HEK293 (cell line): ENCODE measurements around the gene DCUN1D3.

ENCODE experiments used
- ZBTB1 ChIP-seq: fragments of 450-650 bp; formaldehyde crosslinking; IDR thresholded peaks from 2 replicates; pipeline ENCODE4 v1.5.1; 2016; ENCODE audit warnings: missing biosample characterization, missing genetic modification characterization
- ZNF274 ChIP-seq, 2 experiments: fragments of 200-500 bp in 1 of 2; fragments of 450-650 bp in 1 of 2; sonication (Bioruptor generic) in 1 of 2; formaldehyde crosslinking in 1 of 2; IDR thresholded peaks; 2 replicates each; pipeline versions ENCODE4 v1.5.1 to v1.6.1; 2014 to 2016; ENCODE audit warnings: borderline replicate concordance in 1 of 2, inconsistent platforms in 1 of 2, low read length in 1 of 2, missing biosample characterization in 1 of 2, missing genetic modification characterization in 1 of 2
- ZNF335 ChIP-seq: fragments of 450-650 bp; formaldehyde crosslinking; conservative IDR thresholded peaks from 2 replicates; pipeline ENCODE4 v1.5.1; 2016; ENCODE audit warnings: missing biosample characterization, missing genetic modification characterization
- ZNF510 ChIP-seq: fragments of 450-650 bp; formaldehyde crosslinking; IDR thresholded peaks from 2 replicates; pipeline ENCODE4 v1.5.1; 2018; ENCODE audit warnings: mild to moderate bottlenecking, missing genetic modification characterization, missing biosample characterization; ENCODE audit not compliant: insufficient replicate concordance
- ZNF707 ChIP-seq: fragments of 450-650 bp; formaldehyde crosslinking; IDR thresholded peaks from 2 replicates; pipeline ENCODE4 v1.5.1; 2016; ENCODE audit warnings: missing biosample characterization, missing genetic modification characterization
- ZNF747 ChIP-seq: fragments of 450-650 bp; formaldehyde crosslinking; IDR thresholded peaks from 2 replicates; pipeline ENCODE4 v1.5.1; 2016; ENCODE audit warnings: missing biosample characterization, missing genetic modification characterization
- ZNF785 ChIP-seq: fragments of 450-650 bp; formaldehyde crosslinking; IDR thresholded peaks from 2 replicates; pipeline ENCODE4 v1.5.1; 2016; ENCODE audit warnings: missing biosample characterization, missing genetic modification characterization
- ZNF792 ChIP-seq: fragments of 450-650 bp; formaldehyde crosslinking; IDR thresholded peaks from 2 replicates; pipeline ENCODE4 v1.5.1; 2016; ENCODE audit warnings: missing biosample characterization, missing genetic modification characterization
- TF ChIP-seq, protein P1 (sequence below): fragments of 450-650 bp; formaldehyde crosslinking; IDR thresholded peaks from 2 replicates; pipeline ENCODE4 v1.5.1; 2016; ENCODE audit warnings: missing biosample characterization, missing genetic modification characterization
- TF ChIP-seq, protein P2 (sequence below): fragments of 450-650 bp; formaldehyde crosslinking; IDR thresholded peaks from 2 replicates; pipeline ENCODE4 v1.5.1; 2016; ENCODE audit warnings: missing biosample characterization, missing genetic modification characterization
- TF ChIP-seq, protein P3 (sequence below): fragments of 450-650 bp; formaldehyde crosslinking; IDR thresholded peaks from 2 replicates; pipeline ENCODE4 v1.5.1; 2016; ENCODE audit warnings: missing biosample characterization, missing genetic modification characterization
- TF ChIP-seq, protein P4 (sequence below): fragments of 450-650 bp; formaldehyde crosslinking; IDR thresholded peaks from 2 replicates; pipeline ENCODE4 v1.5.1; 2016; ENCODE audit warnings: missing biosample characterization, missing genetic modification characterization
- TF ChIP-seq, protein P5 (sequence below): fragments of 450-650 bp; formaldehyde crosslinking; IDR thresholded peaks from 2 replicates; pipeline ENCODE4 v1.5.1; 2016; ENCODE audit warnings: missing biosample characterization, missing genetic modification characterization, borderline replicate concordance

DNA sequence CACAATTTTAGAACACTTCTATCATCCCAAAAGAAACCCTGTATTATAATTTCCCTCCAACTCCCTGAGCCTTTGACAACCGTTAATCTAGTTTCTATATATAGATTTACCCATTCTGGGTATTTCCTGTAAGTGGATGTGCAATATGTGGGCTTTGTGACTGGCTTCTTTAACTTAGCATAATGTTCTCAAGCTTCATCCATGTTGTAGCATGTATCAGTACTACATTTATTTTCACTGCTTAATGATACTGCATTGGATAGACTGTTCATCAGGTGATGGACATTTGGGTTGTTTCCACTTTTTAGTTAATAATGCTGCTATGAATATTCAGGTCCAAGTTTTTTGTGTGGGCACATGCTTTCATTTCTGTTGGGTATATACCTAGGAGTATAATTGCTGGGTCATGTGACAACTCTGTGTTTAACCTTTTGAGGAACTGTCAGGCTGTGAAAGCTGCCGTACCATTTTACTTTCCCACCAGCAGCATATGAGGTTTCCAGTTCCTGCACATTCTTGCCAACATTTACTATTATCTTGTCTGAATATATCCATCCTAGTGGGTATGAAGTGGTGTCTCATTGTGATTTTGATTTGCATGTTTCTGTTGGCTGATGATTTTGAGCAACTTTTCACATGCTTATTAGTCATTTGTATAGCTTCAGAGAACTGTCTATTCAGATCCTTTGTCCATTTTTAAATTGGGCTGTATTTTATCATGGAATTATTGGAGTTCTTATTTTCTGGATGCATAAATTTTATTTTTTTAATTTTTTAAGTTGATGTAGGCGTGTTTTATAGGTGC is 77.4 kb downstream of the DCUN1D3 start:
- TF ChIP-seq ZNF274 (IDR thresholded peaks at IDR 0.05; ENCODE audit: low read length) (no peak), ZNF274 (tag by site-specific recombination; IDR thresholded peaks at IDR 0.05; ENCODE audit: borderline replicate concordance) (no peak), ZNF335 (tag by site-specific recombination) (no peak), ZBTB1 (no peak), ZNF785 (tag by site-specific recombination) (no peak), ZNF510 (tag by site-specific recombination) (no peak), ZNF707 (no peak), ZNF747 (tag by site-specific recombination) (no peak), ZNF792 (no peak)
- TF ChIP-seq, protein P1, sequence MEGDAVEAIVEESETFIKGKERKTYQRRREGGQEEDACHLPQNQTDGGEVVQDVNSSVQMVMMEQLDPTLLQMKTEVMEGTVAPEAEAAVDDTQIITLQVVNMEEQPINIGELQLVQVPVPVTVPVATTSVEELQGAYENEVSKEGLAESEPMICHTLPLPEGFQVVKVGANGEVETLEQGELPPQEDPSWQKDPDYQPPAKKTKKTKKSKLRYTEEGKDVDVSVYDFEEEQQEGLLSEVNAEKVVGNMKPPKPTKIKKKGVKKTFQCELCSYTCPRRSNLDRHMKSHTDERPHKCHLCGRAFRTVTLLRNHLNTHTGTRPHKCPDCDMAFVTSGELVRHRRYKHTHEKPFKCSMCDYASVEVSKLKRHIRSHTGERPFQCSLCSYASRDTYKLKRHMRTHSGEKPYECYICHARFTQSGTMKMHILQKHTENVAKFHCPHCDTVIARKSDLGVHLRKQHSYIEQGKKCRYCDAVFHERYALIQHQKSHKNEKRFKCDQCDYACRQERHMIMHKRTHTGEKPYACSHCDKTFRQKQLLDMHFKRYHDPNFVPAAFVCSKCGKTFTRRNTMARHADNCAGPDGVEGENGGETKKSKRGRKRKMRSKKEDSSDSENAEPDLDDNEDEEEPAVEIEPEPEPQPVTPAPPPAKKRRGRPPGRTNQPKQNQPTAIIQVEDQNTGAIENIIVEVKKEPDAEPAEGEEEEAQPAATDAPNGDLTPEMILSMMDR (tag by site-specific recombination), result no peak
- TF ChIP-seq, protein P2, sequence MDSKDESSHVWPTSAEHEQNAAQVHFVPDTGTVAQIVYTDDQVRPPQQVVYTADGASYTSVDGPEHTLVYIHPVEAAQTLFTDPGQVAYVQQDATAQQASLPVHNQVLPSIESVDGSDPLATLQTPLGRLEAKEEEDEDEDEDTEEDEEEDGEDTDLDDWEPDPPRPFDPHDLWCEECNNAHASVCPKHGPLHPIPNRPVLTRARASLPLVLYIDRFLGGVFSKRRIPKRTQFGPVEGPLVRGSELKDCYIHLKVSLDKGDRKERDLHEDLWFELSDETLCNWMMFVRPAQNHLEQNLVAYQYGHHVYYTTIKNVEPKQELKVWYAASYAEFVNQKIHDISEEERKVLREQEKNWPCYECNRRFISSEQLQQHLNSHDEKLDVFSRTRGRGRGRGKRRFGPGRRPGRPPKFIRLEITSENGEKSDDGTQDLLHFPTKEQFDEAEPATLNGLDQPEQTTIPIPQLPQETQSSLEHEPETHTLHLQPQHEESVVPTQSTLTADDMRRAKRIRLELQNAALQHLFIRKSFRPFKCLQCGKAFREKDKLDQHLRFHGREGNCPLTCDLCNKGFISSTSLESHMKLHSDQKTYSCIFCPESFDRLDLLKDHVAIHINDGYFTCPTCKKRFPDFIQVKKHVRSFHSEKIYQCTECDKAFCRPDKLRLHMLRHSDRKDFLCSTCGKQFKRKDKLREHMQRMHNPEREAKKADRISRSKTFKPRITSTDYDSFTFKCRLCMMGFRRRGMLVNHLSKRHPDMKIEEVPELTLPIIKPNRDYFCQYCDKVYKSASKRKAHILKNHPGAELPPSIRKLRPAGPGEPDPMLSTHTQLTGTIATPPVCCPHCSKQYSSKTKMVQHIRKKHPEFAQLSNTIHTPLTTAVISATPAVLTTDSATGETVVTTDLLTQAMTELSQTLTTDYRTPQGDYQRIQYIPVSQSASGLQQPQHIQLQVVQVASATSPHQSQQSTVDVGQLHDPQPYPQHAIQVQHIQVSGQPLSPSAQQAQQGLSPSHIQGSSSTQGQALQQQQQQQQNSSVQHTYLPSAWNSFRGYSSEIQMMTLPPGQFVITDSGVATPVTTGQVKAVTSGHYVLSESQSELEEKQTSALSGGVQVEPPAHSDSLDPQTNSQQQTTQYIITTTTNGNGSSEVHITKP, result no peak
- TF ChIP-seq, protein P3, sequence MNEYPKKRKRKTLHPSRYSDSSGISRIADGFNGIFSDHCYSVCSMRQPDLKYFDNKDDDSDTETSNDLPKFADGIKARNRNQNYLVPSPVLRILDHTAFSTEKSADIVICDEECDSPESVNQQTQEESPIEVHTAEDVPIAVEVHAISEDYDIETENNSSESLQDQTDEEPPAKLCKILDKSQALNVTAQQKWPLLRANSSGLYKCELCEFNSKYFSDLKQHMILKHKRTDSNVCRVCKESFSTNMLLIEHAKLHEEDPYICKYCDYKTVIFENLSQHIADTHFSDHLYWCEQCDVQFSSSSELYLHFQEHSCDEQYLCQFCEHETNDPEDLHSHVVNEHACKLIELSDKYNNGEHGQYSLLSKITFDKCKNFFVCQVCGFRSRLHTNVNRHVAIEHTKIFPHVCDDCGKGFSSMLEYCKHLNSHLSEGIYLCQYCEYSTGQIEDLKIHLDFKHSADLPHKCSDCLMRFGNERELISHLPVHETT (tag by site-specific recombination), result no peak
- TF ChIP-seq, protein P4, sequence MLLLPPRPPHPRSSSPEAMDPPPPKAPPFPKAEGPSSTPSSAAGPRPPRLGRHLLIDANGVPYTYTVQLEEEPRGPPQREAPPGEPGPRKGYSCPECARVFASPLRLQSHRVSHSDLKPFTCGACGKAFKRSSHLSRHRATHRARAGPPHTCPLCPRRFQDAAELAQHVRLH (tag by site-specific recombination), result no peak
- TF ChIP-seq, protein P5, sequence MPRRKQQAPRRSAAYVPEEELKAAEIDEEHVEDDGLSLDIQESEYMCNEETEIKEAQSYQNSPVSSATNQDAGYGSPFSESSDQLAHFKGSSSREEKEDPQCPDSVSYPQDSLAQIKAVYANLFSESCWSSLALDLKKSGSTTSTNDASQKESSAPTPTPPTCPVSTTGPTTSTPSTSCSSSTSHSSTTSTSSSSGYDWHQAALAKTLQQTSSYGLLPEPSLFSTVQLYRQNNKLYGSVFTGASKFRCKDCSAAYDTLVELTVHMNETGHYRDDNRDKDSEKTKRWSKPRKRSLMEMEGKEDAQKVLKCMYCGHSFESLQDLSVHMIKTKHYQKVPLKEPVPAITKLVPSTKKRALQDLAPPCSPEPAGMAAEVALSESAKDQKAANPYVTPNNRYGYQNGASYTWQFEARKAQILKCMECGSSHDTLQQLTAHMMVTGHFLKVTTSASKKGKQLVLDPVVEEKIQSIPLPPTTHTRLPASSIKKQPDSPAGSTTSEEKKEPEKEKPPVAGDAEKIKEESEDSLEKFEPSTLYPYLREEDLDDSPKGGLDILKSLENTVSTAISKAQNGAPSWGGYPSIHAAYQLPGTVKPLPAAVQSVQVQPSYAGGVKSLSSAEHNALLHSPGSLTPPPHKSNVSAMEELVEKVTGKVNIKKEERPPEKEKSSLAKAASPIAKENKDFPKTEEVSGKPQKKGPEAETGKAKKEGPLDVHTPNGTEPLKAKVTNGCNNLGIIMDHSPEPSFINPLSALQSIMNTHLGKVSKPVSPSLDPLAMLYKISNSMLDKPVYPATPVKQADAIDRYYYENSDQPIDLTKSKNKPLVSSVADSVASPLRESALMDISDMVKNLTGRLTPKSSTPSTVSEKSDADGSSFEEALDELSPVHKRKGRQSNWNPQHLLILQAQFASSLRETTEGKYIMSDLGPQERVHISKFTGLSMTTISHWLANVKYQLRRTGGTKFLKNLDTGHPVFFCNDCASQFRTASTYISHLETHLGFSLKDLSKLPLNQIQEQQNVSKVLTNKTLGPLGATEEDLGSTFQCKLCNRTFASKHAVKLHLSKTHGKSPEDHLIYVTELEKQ (tag by site-specific recombination), result no peak
